OCI-LY1 (cell line): ENCODE data around the gene PIGR.

Experiments
- H2AFZ ChIP-seq: fragments of 200-600 bp; sonication (generic), shearing (Covaris generic); 2 replicates; pipeline ENCODE4 v1.6.0; 2014; ENCODE audit warnings: antibody characterized with exemption, mild to moderate bottlenecking, low read length
- H3F3A ChIP-seq: fragments of 200-600 bp; sonication (generic), shearing (Covaris generic); 2 replicates; pipeline ENCODE4 v1.6.0; 2014; ENCODE audit warnings: mild to moderate bottlenecking, antibody characterized with exemption, low read length, moderate library complexity; ENCODE audit not compliant: insufficient read depth
- H3K27ac ChIP-seq: fragments of 200-600 bp; sonication (generic); 2 replicates; pipeline ENCODE4 v1.5.1; 2014; ENCODE audit warnings: low read length, mixed run types, mild to moderate bottlenecking, low read depth; ENCODE audit not compliant: poor library complexity, severe bottlenecking
- H3K27me3 ChIP-seq: fragments of 200-600 bp; sonication (generic); 2 replicates; pipeline ENCODE4 v1.6.0; 2014; ENCODE audit warnings: antibody characterized with exemption, mild to moderate bottlenecking, low read length, moderate library complexity; ENCODE audit not compliant: insufficient read depth
- H3K36me3 ChIP-seq: fragments of 200-600 bp; sonication (generic); 2 replicates; pipeline ENCODE4 v1.6.1; 2014; ENCODE audit warnings: mild to moderate bottlenecking, antibody characterized with exemption, low read length, moderate library complexity, mixed read lengths; ENCODE audit not compliant: insufficient read depth
- H3K4me1 ChIP-seq: fragments of 200-600 bp; sonication (generic); 2 replicates; pipeline ENCODE4 v1.5.1; 2014; ENCODE audit warnings: mild to moderate bottlenecking, low read length, moderate library complexity; ENCODE audit not compliant: insufficient read depth, severe bottlenecking
- H3K4me2 ChIP-seq: fragments of 200-600 bp; sonication (generic), shearing (Covaris generic); 2 replicates; pipeline ENCODE4 v1.6.1; 2014; ENCODE audit warnings: low read length
- H3K4me3 ChIP-seq: fragments of 200-600 bp; sonication (generic); 2 replicates; pipeline ENCODE4 v1.5.1; 2014; ENCODE audit warnings: low read length, low read depth, mild to moderate bottlenecking, mixed read lengths; ENCODE audit not compliant: poor library complexity, severe bottlenecking
- H3K79me2 ChIP-seq: fragments of 200-600 bp; shearing (Covaris generic); 2 replicates; pipeline ENCODE4 v1.6.1; 2016; ENCODE audit warnings: mixed run types, low read length, mixed read lengths; ENCODE audit not compliant: insufficient read depth
- H3K9ac ChIP-seq: fragments of 200-600 bp; sonication (generic), shearing (Covaris generic); 2 replicates; pipeline ENCODE4 v1.6.1; 2014; ENCODE audit warnings: mild to moderate bottlenecking, low read length, mixed read lengths
- H3K9me2 ChIP-seq: fragments of 200-600 bp; sonication (generic), shearing (Covaris generic); 2 replicates; pipeline ENCODE4 v1.6.1; 2014; ENCODE audit warnings: low read depth, mild to moderate bottlenecking, low read length, mixed read lengths
- H3K9me3 ChIP-seq: fragments of 200-600 bp; shearing (Covaris generic); 2 replicates; pipeline ENCODE4 v1.6.1; 2014; ENCODE audit warnings: low read length, mixed read lengths
- H4K20me1 ChIP-seq: fragments of 200-600 bp; sonication (generic), shearing (Covaris generic); 2 replicates; pipeline ENCODE4 v1.6.0; 2016; ENCODE audit warnings: mild to moderate bottlenecking, low read length; ENCODE audit not compliant: insufficient read depth
- EZH2 ChIP-seq: fragments of 200-600 bp; sonication (generic), shearing (Covaris generic); IDR thresholded peaks from 2 replicates; pipeline ENCODE4 v1.8.0; 2017; ENCODE audit warnings: borderline replicate concordance, mixed run types, mild to moderate bottlenecking, antibody characterized with exemption, low read length, moderate library complexity, mixed read lengths
- TF ChIP-seq, protein P1 (sequence below): fragments of 200-600 bp; sonication (generic), shearing (Covaris generic); IDR thresholded peaks from 2 replicates; pipeline ENCODE4 v1.5.1; 2017; ENCODE audit warnings: mild to moderate bottlenecking, antibody characterized with exemption, low read length, moderate library complexity, mixed read lengths

Gene PIGR

DNA sequence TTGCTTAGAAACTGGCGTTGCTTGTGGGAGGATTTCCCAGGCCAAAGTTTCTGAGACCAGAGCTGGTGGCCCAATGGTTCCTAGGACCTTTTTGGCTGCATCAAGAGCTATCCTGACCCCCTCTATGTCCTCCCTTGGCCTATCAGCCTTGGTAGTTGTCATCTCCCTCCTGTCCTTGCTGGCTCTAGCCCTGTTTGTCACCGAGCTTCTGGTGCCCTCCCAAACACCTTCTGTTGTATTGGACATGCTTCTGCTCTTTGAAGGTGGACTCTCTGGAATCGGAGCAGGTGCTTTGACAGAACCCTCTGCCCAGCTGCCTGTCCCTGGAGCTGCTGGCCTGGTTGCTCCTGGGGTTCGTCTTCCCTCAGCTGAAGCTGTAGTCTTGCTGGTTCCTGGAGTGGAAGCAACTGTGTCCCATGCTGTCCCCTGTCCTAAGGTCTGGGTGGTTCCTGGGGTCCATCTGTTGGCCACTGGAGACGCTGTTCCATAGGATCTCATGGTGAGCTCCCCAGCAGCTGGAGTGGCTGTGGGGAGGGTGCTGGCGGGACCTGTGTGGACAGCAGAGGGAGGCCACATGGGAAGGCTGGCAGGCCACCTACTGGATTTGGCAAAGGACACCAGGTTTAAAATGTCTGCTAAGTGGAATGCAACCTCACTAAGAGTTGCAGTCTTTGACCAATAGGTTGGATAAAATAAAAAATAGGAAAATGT lies 14.6 kb upstream of the PIGR start:
- Histone ChIP-seq H3F3A (no peaks in the 10 kb centered on the region), H3K9me2 (no peaks in the 10 kb centered on the region), H3K27ac (no peak overlapping the region), H3K4me2 (no peak overlapping the region), H3K9me3 (no peaks in the 10 kb centered on the region), H3K79me2 (no peaks in the 10 kb centered on the region), H3K36me3 (no peaks in the 10 kb centered on the region), H3K27me3 (peaks cover 5% of the 10 kb centered on the region; the same call in 1 of the 2 replicates), H4K20me1 (no peaks in the 10 kb centered on the region), H3K9ac (no peak overlapping the region), H2AFZ (no peak overlapping the region), H3K4me3 (no peak overlapping the region), H3K4me1 (no peaks in the 10 kb centered on the region)
- no peak for TF ChIP-seq EZH2
- TF ChIP-seq, protein P1, sequence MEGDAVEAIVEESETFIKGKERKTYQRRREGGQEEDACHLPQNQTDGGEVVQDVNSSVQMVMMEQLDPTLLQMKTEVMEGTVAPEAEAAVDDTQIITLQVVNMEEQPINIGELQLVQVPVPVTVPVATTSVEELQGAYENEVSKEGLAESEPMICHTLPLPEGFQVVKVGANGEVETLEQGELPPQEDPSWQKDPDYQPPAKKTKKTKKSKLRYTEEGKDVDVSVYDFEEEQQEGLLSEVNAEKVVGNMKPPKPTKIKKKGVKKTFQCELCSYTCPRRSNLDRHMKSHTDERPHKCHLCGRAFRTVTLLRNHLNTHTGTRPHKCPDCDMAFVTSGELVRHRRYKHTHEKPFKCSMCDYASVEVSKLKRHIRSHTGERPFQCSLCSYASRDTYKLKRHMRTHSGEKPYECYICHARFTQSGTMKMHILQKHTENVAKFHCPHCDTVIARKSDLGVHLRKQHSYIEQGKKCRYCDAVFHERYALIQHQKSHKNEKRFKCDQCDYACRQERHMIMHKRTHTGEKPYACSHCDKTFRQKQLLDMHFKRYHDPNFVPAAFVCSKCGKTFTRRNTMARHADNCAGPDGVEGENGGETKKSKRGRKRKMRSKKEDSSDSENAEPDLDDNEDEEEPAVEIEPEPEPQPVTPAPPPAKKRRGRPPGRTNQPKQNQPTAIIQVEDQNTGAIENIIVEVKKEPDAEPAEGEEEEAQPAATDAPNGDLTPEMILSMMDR = no peak

DNA sequence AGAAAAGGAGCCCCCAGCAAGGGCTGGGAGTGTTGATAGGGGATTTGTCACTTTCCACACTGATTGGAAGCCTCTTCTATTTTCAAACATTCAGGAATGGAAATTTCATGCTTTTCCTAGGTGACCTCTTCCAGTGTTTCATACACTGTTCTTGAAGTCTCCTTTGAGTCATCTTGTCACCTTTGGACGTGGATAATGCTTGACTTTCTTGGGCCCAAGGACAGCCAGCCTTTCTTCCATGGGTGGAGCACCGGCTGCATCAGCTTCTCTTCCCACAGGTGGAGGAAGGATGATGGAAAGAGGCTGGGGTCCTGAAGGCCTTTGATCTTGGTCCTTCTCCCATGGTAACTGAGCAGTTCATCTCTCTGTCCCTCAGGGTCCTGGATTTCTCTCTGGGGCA lies 11.9 kb upstream of the PIGR start:
- Histone ChIP-seq H3F3A (no peaks in the 10 kb centered on the region), H3K27ac (no peak overlapping the region), H3K9ac (no peak overlapping the region), H3K4me1 (no peaks in the 10 kb centered on the region), H4K20me1 (no peaks in the 10 kb centered on the region), H3K36me3 (no peaks in the 10 kb centered on the region), H2AFZ (no peak overlapping the region), H3K9me3 (no peaks in the 10 kb centered on the region), H3K79me2 (no peaks in the 10 kb centered on the region), H3K27me3 (no peaks in the 10 kb centered on the region), H3K4me3 (no peak overlapping the region), H3K9me2 (no peaks in the 10 kb centered on the region), H3K4me2 (no peak overlapping the region)
- no peak for TF ChIP-seq EZH2
- TF ChIP-seq, protein P1 = no peak

- TF ChIP-seq, protein P1 = no peak
- TF ChIP-seq EZH2 = no peak
- no peak overlapping the region for H2AFZ ChIP-seq
- H3K4me2 ChIP-seq = no peak overlapping the region
Observed at GRCh38 chr1:206957639-206958038, 11.4 kb upstream of the PIGR start.

More at GRCh38 chr1:206957639-206958038, 11.4 kb upstream of the PIGR start:
- no peaks in the 10 kb centered on the region for H3K27me3 ChIP-seq
- no peaks in the 10 kb centered on the region for H4K20me1 ChIP-seq
- no peak overlapping the region for H3K4me3 ChIP-seq
- no peaks in the 10 kb centered on the region for H3K4me1 ChIP-seq
- H3K9ac ChIP-seq = no peak overlapping the region
- H3K27ac ChIP-seq = no peak overlapping the region
- H3K36me3 ChIP-seq = no peaks in the 10 kb centered on the region
- H3K9me2 ChIP-seq = no peaks in the 10 kb centered on the region
- no peaks in the 10 kb centered on the region for H3K9me3 ChIP-seq
- H3K79me2 ChIP-seq = no peaks in the 10 kb centered on the region
- no peaks in the 10 kb centered on the region for H3F3A ChIP-seq
